ENCODE data around the gene OIT3. TPM values are rescaled to one million over a fixed set of nuclear protein-coding genes. Genes with fewer than 3 reads are reported as not detected.
"Not testable (repeated sequence)": the region's sequence is repeated elsewhere in the genome, so short reads cannot be mapped to it uniquely, and the experiment has no call there.

The OIT3 gene
- total RNA-seq, 1 donor from 2014 or later, result 1.2 TPM

- DNase-seq (ENCODE audit: low spot score in 2 of 2) (no peak), FAIRE-seq (no peak)
Measured at GRCh38 chr10:72899545-72899944, 6.0 kb downstream of the OIT3 start.

- FAIRE-seq; DNase-seq (ENCODE audit: low spot score in 2 of 2): not testable (repeated sequence)
Measured at GRCh38 chr10:72903941-72904446, 10.5 kb downstream of the OIT3 start.

GRCh38 chr10:72904806-72905205 is 11.3 kb downstream of the OIT3 start:
- FAIRE-seq, result no peak
- DNase-seq (ENCODE audit: low spot score in 2 of 2), result no peak

GRCh38 chr10:72906446-72906845 is 12.9 kb downstream of the OIT3 start:
- DNase-seq (ENCODE audit: low spot score in 2 of 2), result no peak
- FAIRE-seq, result no peak

GRCh38 chr10:72910705-72911104 is 17.2 kb downstream of the OIT3 start:
- FAIRE-seq, result no peak

GRCh38 chr10:72911758-72912157 is 18.2 kb downstream of the OIT3 start:
- no peak for DNase-seq (ENCODE audit: low spot score in 2 of 2)
- FAIRE-seq, result no peak

More at GRCh38 chr10:72910705-72911104, 17.2 kb downstream of the OIT3 start:
- DNase-seq (ENCODE audit: low spot score in 2 of 2), result no peak

GRCh38 chr10:72912736-72913135 is 19.2 kb downstream of the OIT3 start:
- FAIRE-seq (no peak), DNase-seq (ENCODE audit: low spot score in 2 of 2) (no peak)

GRCh38 chr10:72913287-72913686 is 19.7 kb downstream of the OIT3 start:
- FAIRE-seq, result no peak
- no peak for DNase-seq (ENCODE audit: low spot score in 2 of 2)

GRCh38 chr10:72917201-72917600 is 23.7 kb downstream of the OIT3 start:
- DNase-seq (ENCODE audit: low spot score in 2 of 2); FAIRE-seq: not testable (repeated sequence)

GRCh38 chr10:72917803-72918332 is 24.3 kb downstream of the OIT3 start:
- FAIRE-seq, result not testable (repeated sequence)

GRCh38 chr10:72918352-72918751 is 24.8 kb downstream of the OIT3 start:
- no peak for FAIRE-seq
- DNase-seq (ENCODE audit: low spot score in 2 of 2), result no peak

More at GRCh38 chr10:72917803-72918332, 24.3 kb downstream of the OIT3 start:
- not testable (repeated sequence) for DNase-seq (ENCODE audit: low spot score in 2 of 2)

GRCh38 chr10:72921147-72921683 is 27.7 kb downstream of the OIT3 start:
- DNase-seq (ENCODE audit: low spot score in 2 of 2); FAIRE-seq: not testable (repeated sequence)

GRCh38 chr10:72924351-72924750 is 30.8 kb downstream of the OIT3 start:
- no peak for FAIRE-seq
- no peak for DNase-seq (ENCODE audit: low spot score in 2 of 2)

- no peak for FAIRE-seq
- DNase-seq (ENCODE audit: low spot score in 2 of 2), result no peak
Measured at GRCh38 chr10:72925951-72926465, 32.5 kb downstream of the OIT3 start.

GRCh38 chr10:72927485-72927884 is 33.9 kb downstream of the OIT3 start:
- FAIRE-seq (no peak), DNase-seq (ENCODE audit: low spot score in 2 of 2) (no peak)

GRCh38 chr10:72928798-72929197 is 35.3 kb downstream of the OIT3 start:
- FAIRE-seq (no peak), DNase-seq (ENCODE audit: low spot score in 2 of 2) (no peak)

GRCh38 chr10:72930276-72930675 is 36.7 kb downstream of the OIT3 start:
- FAIRE-seq (no peak), DNase-seq (ENCODE audit: low spot score in 2 of 2) (no peak)

GRCh38 chr10:72932259-72933015 is 38.9 kb downstream of the OIT3 start:
- FAIRE-seq (no peak), DNase-seq (ENCODE audit: low spot score in 2 of 2) (no peak)

- FAIRE-seq, result no peak
- DNase-seq (ENCODE audit: low spot score in 2 of 2), result no peak
Measured at GRCh38 chr10:72935361-72935760, 41.8 kb downstream of the OIT3 start.

GRCh38 chr10:72943498-72944234 is 50.1 kb downstream of the OIT3 start:
- no peak for DNase-seq (ENCODE audit: low spot score in 2 of 2)
- no peak for FAIRE-seq

GRCh38 chr10:72946963-72947362 is 53.4 kb downstream of the OIT3 start:
- FAIRE-seq (no peak), DNase-seq (ENCODE audit: low spot score in 2 of 2) (no peak)

All from frontal cortex (tissue), 4 donors.